Measurements from ENCODE around the gene MCOLN3.
"Not testable (repeated sequence)": the region's sequence is repeated elsewhere in the genome, so short reads cannot be mapped to it uniquely, and the experiment has no call there.

MCOLN3 gene

GRCh38 chr1:84991097-84991920, 57.0 kb downstream of the MCOLN3 start:
- no peak for DNase-seq (ENCODE audit: low read depth in 2 of 2)

- no peak for DNase-seq (ENCODE audit: low read depth in 2 of 2)
Observed at GRCh38 chr1:84988588-84988987, 59.7 kb downstream of the MCOLN3 start.

- not testable (repeated sequence) for DNase-seq (ENCODE audit: low read depth in 2 of 2)
Observed at GRCh38 chr1:84986561-84986960, 61.7 kb downstream of the MCOLN3 start.

GRCh38 chr1:84985365-84985764, 62.9 kb downstream of the MCOLN3 start:
- DNase-seq (ENCODE audit: low read depth in 2 of 2): no peak

- no peak for DNase-seq (ENCODE audit: low read depth in 2 of 2)
Observed at GRCh38 chr1:84982395-84982794, 65.9 kb downstream of the MCOLN3 start.

- DNase-seq (ENCODE audit: low read depth in 2 of 2): no peak
Observed at GRCh38 chr1:84975035-84975434, 73.3 kb downstream of the MCOLN3 start.

GRCh38 chr1:84973498-84974334, 74.6 kb downstream of the MCOLN3 start:
- no peak for DNase-seq (ENCODE audit: low read depth in 2 of 2)

GRCh38 chr1:84972377-84972987, 75.8 kb downstream of the MCOLN3 start:
- no peak for DNase-seq (ENCODE audit: low read depth in 2 of 2)

- DNase-seq (ENCODE audit: low read depth in 2 of 2): no peak
Observed at GRCh38 chr1:84971957-84972356, 76.3 kb downstream of the MCOLN3 start.

- DNase-seq (ENCODE audit: low read depth in 2 of 2): no peak
Observed at GRCh38 chr1:84969489-84970250, 78.6 kb downstream of the MCOLN3 start.

GRCh38 chr1:84968865-84969264, 79.4 kb downstream of the MCOLN3 start:
- DNase-seq (ENCODE audit: low read depth in 2 of 2): no peak

GRCh38 chr1:84968101-84968500, 80.2 kb downstream of the MCOLN3 start:
- DNase-seq (ENCODE audit: low read depth in 2 of 2): no peak

Data from activated CD8-positive, alpha-beta memory T cell treated with anti-CD3 and anti-CD28 coated beads for 4 hours (primary cell).